ENCODE results near the gene ATG4C. TPM values are rescaled to one million over a fixed set of nuclear protein-coding genes. Genes with fewer than 3 reads are reported as not detected.

The ATG4C gene
- total and polyA plus RNA-seq, 2 of the 4 experiments (the other 2 are of a cell fraction), result 4.7 to 7.2 TPM

- H3K23ac ChIP-seq (ENCODE audit: low read depth, low read length), result no peak overlapping the region
- no peak overlapping the region for H4K8ac ChIP-seq (ENCODE audit: low read depth in 2 of 2, low read length in 2 of 2)
- no peak overlapping the region for H2AFZ ChIP-seq (replicated peaks; ENCODE audit: low read length, poor library complexity)
- H2AK9ac ChIP-seq (replicated peaks; ENCODE audit: low read depth, low read length, poor library complexity), result no peak overlapping the region
- no peak overlapping the region for H3K14ac ChIP-seq (replicated peaks; ENCODE audit: low read depth, low read length)
- no peaks in the 10 kb centered on the region for H3K36me3 ChIP-seq (ENCODE audit: control insufficient read depth, insufficient read depth, low read length)
- no peaks in the 10 kb centered on the region for H3K9me1 ChIP-seq (ENCODE audit: insufficient read depth, low read length)
- no peaks in the 10 kb centered on the region for H4K20me1 ChIP-seq (ENCODE audit: insufficient read depth, low read length)
- H2BK15ac ChIP-seq (ENCODE audit: low read depth, low read length), result no peak overlapping the region
- H3K4me3 ChIP-seq (ENCODE audit: insufficient read depth, low read depth, low read length), result no peak overlapping the region
- ATAC-seq (ENCODE audit: low read depth) (no peak), DNase-seq (no peak)
- H2AK5ac ChIP-seq (ENCODE audit: low read depth, low read length), result no peak overlapping the region
- no CpG with 5 or more reads among the region's 10 CpGs for WGBS, 2 experiments (ENCODE audit: extremely low coverage in 2 of 2, insufficient read length in 1 of 2)
- no peaks in the 10 kb centered on the region for H3K79me1 ChIP-seq (ENCODE audit: low read depth in 1 of 2, low read length in 2 of 2)
- H3K27me3 ChIP-seq (ENCODE audit: control insufficient read depth, insufficient read depth, low read length), result peaks cover 12% of the 10 kb centered on the region
- H3K4me1 ChIP-seq (ENCODE audit: control insufficient read depth, insufficient read depth, low read length), result no peaks in the 10 kb centered on the region
- H3K56ac ChIP-seq (ENCODE audit: extremely low read depth, insufficient read depth, low read length), result no peak overlapping the region
- no TSS peak for BruUV-seq (replicated peaks)
- H3K9me3 ChIP-seq (ENCODE audit: control insufficient read depth, insufficient read depth, low read length), result peaks cover 4% of the 10 kb centered on the region
- dilution Hi-C loops (cut with HindIII; ENCODE audit: low sequenced_read_pairs, unreplicated experiment) (no loop called here), in situ Hi-C loops (cut with MboI; ENCODE audit: low sequenced_read_pairs) (no loop called here), intact Hi-C loops (cut with micrococcal nuclease) (no loop called here)
- no peak overlapping the region for H2BK5ac ChIP-seq (ENCODE audit: low read depth, low read length, poor library complexity, severe bottlenecking)
- H3K4me2 ChIP-seq (ENCODE audit: low read depth, low read length), result no peak overlapping the region
- H4K5ac ChIP-seq (ENCODE audit: low read depth, low read length), result no peak overlapping the region
- no peak overlapping the region for H3K18ac ChIP-seq (ENCODE audit: low read depth, low read length)
- POLR2A ChIA-PET (ENCODE audit: unreplicated experiment), result interaction anchor here (0.7 kb wide), 1 partner anchor 31 kb away, joined by 3 read pairs; no protein-coding TSS in a partner anchor
- H2BK120ac ChIP-seq (ENCODE audit: low read depth, low read length), result no peak overlapping the region
- H3K9ac ChIP-seq (ENCODE audit: low read depth, low read length), result no peak overlapping the region
- H2BK20ac ChIP-seq (ENCODE audit: low read depth, low read length), result no peak overlapping the region
- CTCF ChIA-PET, result interaction anchor here (1.3 to 1.7 kb wide), 3 partner anchors 10 to 24 kb away, joined by 4 to 5 read pairs (median 4); no protein-coding TSS in a partner anchor
- no peak overlapping the region for H4K91ac ChIP-seq (ENCODE audit: insufficient read depth, low read depth, low read length)
- no peak overlapping the region for H3K4ac ChIP-seq (ENCODE audit: low read depth, low read length)
- TF ChIP-seq MXI1 (IDR thresholded peaks at IDR 0.05; ENCODE audit: borderline replicate concordance, low read depth, low read length) (no peak), BHLHE40 (IDR thresholded peaks at IDR 0.05; ENCODE audit: low read depth, low read length) (no peak), CEBPB (IDR thresholded peaks at IDR 0.05; ENCODE audit: low read depth, low read length) (no peak), SMC3 (IDR thresholded peaks at IDR 0.05; ENCODE audit: low read depth, low read length) (no peak), FOS (IDR thresholded peaks at IDR 0.05; ENCODE audit: low read depth, low read length) (no peak), RAD21 (IDR thresholded peaks at IDR 0.05; ENCODE audit: low read length) (no peak), CTCF (conservative IDR thresholded peaks at IDR 0.05; ENCODE audit: low read depth, low read length) (no peak), POLR2A (IDR thresholded peaks at IDR 0.05; ENCODE audit: low read depth, low read length) (no peak), RFX5 (IDR thresholded peaks at IDR 0.05; ENCODE audit: low read depth, low read length) (no peak), NFE2L2 (IDR thresholded peaks at IDR 0.05; ENCODE audit: low read depth, low read length) (no peak), USF2 (IDR thresholded peaks at IDR 0.05; ENCODE audit: low read depth, low read length) (no peak), MAZ (IDR thresholded peaks at IDR 0.05; ENCODE audit: borderline replicate concordance, low read depth, low read length) (no peak), RCOR1 (IDR thresholded peaks at IDR 0.05; ENCODE audit: insufficient replicate concordance, low read length) (no peak)
- no peak overlapping the region for H3K27ac ChIP-seq (ENCODE audit: insufficient read depth, low read length)
Observed at GRCh38 chr1:62882201-62883104, 98.5 kb downstream of the ATG4C start.

Measured in IMR-90 (cell line).